ENCODE data around the gene COA1. TPM values are rescaled to one million over a fixed set of nuclear protein-coding genes. Genes with fewer than 3 reads are reported as not detected.

Gene COA1
- total RNA-seq, 1 donor from 2014 or later = 93.7 TPM

DNA sequence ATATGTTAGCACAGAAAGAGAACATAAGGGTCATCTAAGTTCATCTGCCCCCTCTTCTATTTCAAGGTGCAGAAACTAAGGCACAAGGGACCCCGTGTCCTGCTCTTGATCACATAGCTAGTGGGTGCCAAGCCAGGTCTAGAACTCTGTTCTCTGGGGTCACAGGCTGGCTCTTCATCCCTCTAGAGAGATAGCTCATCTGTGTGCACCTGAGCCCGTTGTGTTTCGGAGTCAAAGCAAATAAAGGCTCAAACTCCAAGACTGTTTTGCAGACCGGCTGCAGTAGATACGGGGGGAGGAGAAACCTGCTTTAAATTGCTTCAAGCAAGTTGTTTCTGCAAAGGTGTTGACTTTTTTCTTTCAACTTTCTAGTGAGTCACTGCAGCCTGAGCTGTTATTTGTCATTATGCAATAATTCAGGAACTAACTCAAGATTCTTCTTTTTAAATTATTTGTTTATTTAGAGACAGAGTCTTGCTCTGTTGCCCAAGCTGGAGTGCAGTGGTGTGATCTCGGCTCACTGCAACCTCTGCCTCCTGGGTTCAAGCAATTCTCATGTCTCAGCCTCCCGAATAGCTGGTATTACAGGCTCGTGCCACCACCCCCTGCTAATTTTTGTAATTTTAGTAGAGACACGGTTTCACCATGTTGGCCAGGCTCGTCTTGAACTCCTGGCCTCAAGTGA, 35.6 kb upstream of the COA1 start:
- Mint-ChIP-seq H3K36me3 (no peaks in the 10 kb centered on the region), H3K27ac (peak overlapping the region; percentile 80), H3K27me3 (ENCODE audit: low read depth) (peaks cover 4% of the 10 kb centered on the region), H3K4me1 (peaks cover 23% of the 10 kb centered on the region), H3K4me3 (no peak overlapping the region), H3K9me3 (no peaks in the 10 kb centered on the region)
- DNase-seq (ENCODE audit: low spot score in 2 of 2, unreplicated experiment in 2 of 2) = no peak
- TF ChIP-seq, protein P1, sequence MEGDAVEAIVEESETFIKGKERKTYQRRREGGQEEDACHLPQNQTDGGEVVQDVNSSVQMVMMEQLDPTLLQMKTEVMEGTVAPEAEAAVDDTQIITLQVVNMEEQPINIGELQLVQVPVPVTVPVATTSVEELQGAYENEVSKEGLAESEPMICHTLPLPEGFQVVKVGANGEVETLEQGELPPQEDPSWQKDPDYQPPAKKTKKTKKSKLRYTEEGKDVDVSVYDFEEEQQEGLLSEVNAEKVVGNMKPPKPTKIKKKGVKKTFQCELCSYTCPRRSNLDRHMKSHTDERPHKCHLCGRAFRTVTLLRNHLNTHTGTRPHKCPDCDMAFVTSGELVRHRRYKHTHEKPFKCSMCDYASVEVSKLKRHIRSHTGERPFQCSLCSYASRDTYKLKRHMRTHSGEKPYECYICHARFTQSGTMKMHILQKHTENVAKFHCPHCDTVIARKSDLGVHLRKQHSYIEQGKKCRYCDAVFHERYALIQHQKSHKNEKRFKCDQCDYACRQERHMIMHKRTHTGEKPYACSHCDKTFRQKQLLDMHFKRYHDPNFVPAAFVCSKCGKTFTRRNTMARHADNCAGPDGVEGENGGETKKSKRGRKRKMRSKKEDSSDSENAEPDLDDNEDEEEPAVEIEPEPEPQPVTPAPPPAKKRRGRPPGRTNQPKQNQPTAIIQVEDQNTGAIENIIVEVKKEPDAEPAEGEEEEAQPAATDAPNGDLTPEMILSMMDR (IDR thresholded peaks at IDR 0.05; ENCODE audit: unreplicated experiment) = no peak

DNA sequence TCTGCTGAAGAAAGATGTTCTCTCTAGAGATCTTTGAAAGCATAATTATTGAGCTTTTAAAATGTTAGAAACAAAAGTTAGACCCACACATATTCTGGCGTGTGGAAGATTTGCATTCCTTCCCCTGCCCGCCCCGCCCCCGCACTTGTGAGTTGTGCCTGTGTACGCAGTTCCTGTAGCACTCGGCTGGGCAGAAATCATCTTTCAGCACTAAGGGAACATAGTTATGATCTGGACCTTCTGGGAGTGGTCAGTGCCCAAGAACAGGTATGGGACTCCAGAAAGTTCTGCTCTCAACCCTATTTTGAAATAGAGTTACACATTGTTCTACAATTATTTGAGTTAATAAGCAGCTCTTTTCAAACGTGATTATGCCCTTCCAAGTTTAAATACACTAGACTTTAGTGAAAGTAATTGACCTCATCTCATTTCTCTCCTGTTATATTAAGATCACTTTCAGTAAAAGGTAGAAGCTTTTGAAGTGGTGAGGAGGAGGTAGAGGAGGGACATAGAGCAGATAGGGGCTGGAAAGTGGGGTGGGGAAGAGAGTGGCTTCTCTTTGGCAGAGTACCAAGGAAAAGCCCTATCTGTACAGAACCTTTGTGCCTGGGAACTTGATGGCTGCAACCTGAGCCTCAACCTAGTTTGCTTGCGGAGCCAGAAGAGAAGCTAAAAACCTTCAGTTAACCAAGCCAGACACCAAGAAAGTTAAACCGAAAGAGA, 34.9 kb upstream of the COA1 start:
- H3K27me3 Mint-ChIP-seq (ENCODE audit: low read depth) = peaks cover 10% of the 10 kb centered on the region
- peak overlapping the region; percentile 80 for H3K27ac Mint-ChIP-seq
- DNase-seq (ENCODE audit: low spot score in 2 of 2, unreplicated experiment in 2 of 2) = no peak
- TF ChIP-seq, protein P1 (IDR thresholded peaks at IDR 0.05; ENCODE audit: unreplicated experiment) = no peak
- H3K4me1 Mint-ChIP-seq = peaks cover 26% of the 10 kb centered on the region
- H3K4me3 Mint-ChIP-seq = no peak overlapping the region
- no peaks in the 10 kb centered on the region for H3K9me3 Mint-ChIP-seq
- H3K36me3 Mint-ChIP-seq = no peaks in the 10 kb centered on the region

DNA sequence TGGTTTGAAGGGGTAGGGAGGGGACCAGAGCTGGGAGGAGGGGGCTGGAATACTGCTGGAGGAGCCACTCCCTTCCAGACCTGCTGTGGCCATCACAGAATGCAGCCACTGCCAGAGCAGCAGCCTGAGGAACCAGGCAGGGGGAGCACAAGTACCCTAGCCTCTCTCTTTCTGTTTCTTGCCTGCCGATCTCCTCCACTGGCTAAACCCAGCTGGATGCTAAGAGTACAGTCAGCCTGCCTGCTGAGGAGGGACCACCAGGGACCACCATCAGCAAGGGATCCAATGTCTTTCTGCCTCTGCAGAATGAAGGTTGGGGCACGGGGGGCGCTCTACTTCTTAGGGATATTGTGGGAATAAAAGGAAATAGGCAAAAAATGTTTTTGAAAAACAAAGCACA, 33.9 kb upstream of the COA1 start:
- H3K27me3 Mint-ChIP-seq (ENCODE audit: low read depth) = peaks cover 10% of the 10 kb centered on the region
- H3K36me3 Mint-ChIP-seq = no peaks in the 10 kb centered on the region
- no peak for DNase-seq (ENCODE audit: low spot score in 2 of 2, unreplicated experiment in 2 of 2)
- TF ChIP-seq, protein P1 (IDR thresholded peaks at IDR 0.05; ENCODE audit: unreplicated experiment) = no peak
- no peaks in the 10 kb centered on the region for H3K9me3 Mint-ChIP-seq
- no peak overlapping the region for H3K4me3 Mint-ChIP-seq
- H3K4me1 Mint-ChIP-seq = peaks cover 26% of the 10 kb centered on the region
- peak overlapping the region; percentile 50 for H3K27ac Mint-ChIP-seq

DNA sequence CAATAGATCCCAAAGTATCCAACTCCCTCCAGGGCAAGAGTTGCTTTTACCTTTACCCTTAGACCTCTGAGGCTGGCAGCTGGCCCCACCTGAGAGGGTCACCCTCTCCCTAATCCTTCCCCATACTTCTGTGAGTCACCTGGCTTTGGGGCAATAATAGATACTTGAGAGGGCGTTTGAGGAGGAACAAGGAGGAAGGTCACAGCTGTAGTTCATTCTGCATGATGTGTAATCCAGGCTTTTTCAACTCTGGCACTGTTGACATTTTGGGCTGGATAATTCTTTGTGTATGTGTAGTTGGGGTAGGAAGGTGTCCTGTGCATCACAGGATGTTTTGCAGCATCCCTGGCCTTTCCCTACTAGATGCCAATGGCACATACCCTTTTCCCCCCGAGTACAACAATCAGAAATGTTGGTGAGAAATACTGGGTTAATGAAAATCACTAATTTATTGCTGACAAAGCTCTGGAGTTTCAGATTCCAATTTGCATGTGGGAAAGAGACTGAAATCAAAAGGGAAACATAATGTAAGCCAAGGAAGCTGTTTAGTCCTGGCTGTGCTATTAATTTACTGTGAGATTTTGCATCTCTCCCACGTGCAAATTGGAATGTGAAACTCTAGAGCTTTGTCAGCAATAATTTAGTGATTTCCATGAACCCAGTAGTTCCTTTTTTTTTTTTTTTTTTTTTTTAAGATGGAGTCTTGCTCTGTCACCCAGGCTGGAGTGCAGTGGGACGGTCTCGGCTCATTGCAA, 32.8 kb upstream of the COA1 start:
- Mint-ChIP-seq H3K4me3 (no peak overlapping the region), H3K27me3 (ENCODE audit: low read depth) (peaks cover 20% of the 10 kb centered on the region)
- TF ChIP-seq, protein P1 (IDR thresholded peaks at IDR 0.05; ENCODE audit: unreplicated experiment) = no peak

DNA sequence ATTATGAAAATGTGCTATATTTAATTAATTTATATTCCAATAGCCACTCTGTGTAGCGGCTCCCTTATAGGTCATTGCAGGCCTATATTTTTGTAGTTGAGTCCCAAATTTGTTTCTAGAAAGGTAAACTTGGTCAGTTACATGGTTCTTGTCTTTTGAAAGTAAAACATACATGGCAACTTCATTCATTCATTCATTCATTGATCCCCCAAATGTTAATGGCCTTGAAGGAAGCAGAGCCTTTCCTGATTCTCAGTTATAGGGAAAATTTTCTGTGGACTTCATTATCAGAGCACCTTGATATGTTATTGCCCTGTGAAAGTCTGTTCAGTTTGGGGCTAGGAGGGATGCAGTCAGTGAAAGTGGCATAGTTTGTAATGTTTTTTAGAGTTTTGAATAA, 32.1 kb upstream of the COA1 start:
- no peak for DNase-seq (ENCODE audit: low spot score in 2 of 2, unreplicated experiment in 2 of 2)
- Mint-ChIP-seq H3K4me3 (no peak overlapping the region), H3K9me3 (no peaks in the 10 kb centered on the region), H3K27ac (no peak overlapping the region), H3K27me3 (ENCODE audit: low read depth) (peaks cover 25% of the 10 kb centered on the region), H3K4me1 (peaks cover 26% of the 10 kb centered on the region), H3K36me3 (no peaks in the 10 kb centered on the region)
- TF ChIP-seq, protein P1 (IDR thresholded peaks at IDR 0.05; ENCODE audit: unreplicated experiment) = no peak

More for the DNA sequence above, 32.8 kb upstream of the COA1 start:
- Mint-ChIP-seq H3K9me3 (no peaks in the 10 kb centered on the region), H3K4me1 (peaks cover 26% of the 10 kb centered on the region), H3K36me3 (no peaks in the 10 kb centered on the region), H3K27ac (no peak overlapping the region)
- DNase-seq (ENCODE audit: low spot score in 2 of 2, unreplicated experiment in 2 of 2) = no peak
